ENCODE measurements around the gene MYMK. TPM values are rescaled to one million over a fixed set of nuclear protein-coding genes. Genes with fewer than 3 reads are reported as not detected.

MYMK gene
- polyA plus RNA-seq, 3 donors, result not detected

- Histone ChIP-seq H2AFZ (ENCODE audit: insufficient read depth, low read depth, low read length, poor library complexity, severe bottlenecking) (no peak overlapping the region), H4K20me1 (ENCODE audit: insufficient read depth, low read length) (no peaks in the 10 kb centered on the region), H3K4me1 (ENCODE audit: control insufficient read depth in 1 of 2, insufficient read depth in 2 of 2, low read length in 2 of 2) (no peaks in the 10 kb centered on the region), H3K27me3 (ENCODE audit: control insufficient read depth in 2 of 2, insufficient read depth in 2 of 2, low read length in 2 of 2) (no peaks in the 10 kb centered on the region), H3K9ac (ENCODE audit: insufficient read depth, low read length, poor library complexity, severe bottlenecking) (no peak overlapping the region), H3K9me3 (replicated peaks in 1 of 2; ENCODE audit: control insufficient read depth in 1 of 2, insufficient read depth in 1 of 2, low read length in 2 of 2) (no peaks in the 10 kb centered on the region), H3K36me3 (replicated peaks in 1 of 2; ENCODE audit: control insufficient read depth in 1 of 2, insufficient read depth in 2 of 2, low read length in 2 of 2) (no peaks in the 10 kb centered on the region), H3K4me3 (replicated peaks in 1 of 3; ENCODE audit: low read depth in 2 of 3, low read length in 3 of 3) (no peak overlapping the region), H3K4me2 (replicated peaks; ENCODE audit: extremely low read depth, low read length, poor library complexity, severe bottlenecking) (no peak overlapping the region), H3K27ac (ENCODE audit: low read depth in 1 of 2, low read length in 2 of 2) (no peak overlapping the region), H3K79me2 (ENCODE audit: insufficient read depth, low read length) (no peaks in the 10 kb centered on the region)
- WGBS (ENCODE audit: insufficient coverage), result 89% methylated on average over 2 of the region's 8 CpGs
- TF ChIP-seq CTCF (IDR thresholded peaks at IDR 0.05), result no peak
- peaks cover 7 to 8% (median 8%) of the 10 kb centered on the region in 3 donors for H3K27me3 Mint-ChIP-seq (ENCODE audit: low read depth in 3 of 3)
- intact Hi-C loops (cut with micrococcal nuclease), result no loop called here
- no peaks in the 10 kb centered on the region for H3K9me3 Mint-ChIP-seq
- no peak for DNase-seq
- H3K27ac Mint-ChIP-seq, result no peak overlapping the region
- H3K36me3 Mint-ChIP-seq, result no peaks in the 10 kb centered on the region
- H3K4me3 Mint-ChIP-seq, result no peak overlapping the region
- H3K4me1 Mint-ChIP-seq, result no peaks in the 10 kb centered on the region
Measured at GRCh38 chr9:133525677-133526076, 918 bp upstream of the MYMK start.

- H3K4me1 ChIP-seq (ENCODE audit: control insufficient read depth in 1 of 2, insufficient read depth in 2 of 2, low read length in 2 of 2), result no peaks in the 10 kb centered on the region
- H2AFZ ChIP-seq (ENCODE audit: insufficient read depth, low read depth, low read length, poor library complexity, severe bottlenecking), result no peak overlapping the region
- Mint-ChIP-seq H3K9me3 (no peaks in the 10 kb centered on the region), H3K27ac (no peak overlapping the region), H3K27me3 (ENCODE audit: low read depth in 3 of 3) (peaks cover 5 to 8% (median 7%) of the 10 kb centered on the region in 3 donors), H3K4me3 (no peak overlapping the region), H3K4me1 (no peaks in the 10 kb centered on the region), H3K36me3 (no peaks in the 10 kb centered on the region)
- WGBS (ENCODE audit: insufficient coverage), result 100% methylated on average over 1 of the region's 5 CpGs
- H3K9me3 ChIP-seq (replicated peaks in 1 of 2; ENCODE audit: control insufficient read depth in 1 of 2, insufficient read depth in 1 of 2, low read length in 2 of 2), result no peaks in the 10 kb centered on the region
- DNase-seq, result no peak
- intact Hi-C loops (cut with micrococcal nuclease), result no loop called here
- no peak overlapping the region for H3K4me3 ChIP-seq (replicated peaks in 1 of 3; ENCODE audit: low read depth in 2 of 3, low read length in 3 of 3)
- no peak for TF ChIP-seq CTCF (IDR thresholded peaks at IDR 0.05)
- H3K9ac ChIP-seq (ENCODE audit: insufficient read depth, low read length, poor library complexity, severe bottlenecking), result no peak overlapping the region
- H3K36me3 ChIP-seq (replicated peaks in 1 of 2; ENCODE audit: control insufficient read depth in 1 of 2, insufficient read depth in 2 of 2, low read length in 2 of 2), result no peaks in the 10 kb centered on the region
- no peaks in the 10 kb centered on the region for H4K20me1 ChIP-seq (ENCODE audit: insufficient read depth, low read length)
- no peaks in the 10 kb centered on the region for H3K79me2 ChIP-seq (ENCODE audit: insufficient read depth, low read length)
- no peaks in the 10 kb centered on the region for H3K27me3 ChIP-seq (ENCODE audit: control insufficient read depth in 2 of 2, insufficient read depth in 2 of 2, low read length in 2 of 2)
- no peak overlapping the region for H3K4me2 ChIP-seq (replicated peaks; ENCODE audit: extremely low read depth, low read length, poor library complexity, severe bottlenecking)
- H3K27ac ChIP-seq (ENCODE audit: low read depth in 1 of 2, low read length in 2 of 2), result no peak overlapping the region
Measured at GRCh38 chr9:133524146-133524545, 613 bp downstream of the MYMK start.

Data from CD14-positive monocyte (primary cell).